ENCODE measurements around the gene PLIN4.
"Not testable (repeated sequence)": the region's sequence is repeated elsewhere in the genome, so short reads cannot be mapped to it uniquely, and the experiment has no call there.

Gene PLIN4

GRCh38 chr19:4548238-4548584, 29.9 kb upstream of the PLIN4 start:
- Histone ChIP-seq H3K36me3 (replicated peaks) (no peaks in the 10 kb centered on the region), H3K27ac (no peak overlapping the region), H3K27me3 (replicated peaks) (no peaks in the 10 kb centered on the region), H3K4me3 (ENCODE audit: low read depth, low read length) (no peak overlapping the region)
- TF ChIP-seq CTCF (IDR thresholded peaks at IDR 0.05; ENCODE audit: low read depth, low read length, missing control alignments), result no peak
- no peak for DNase-seq
- in situ Hi-C loops (cut with HindIII; ENCODE audit: low pct_ligation_motif_present, low sequenced_read_pairs), result no loop called here

GRCh38 chr19:4547303-4548237, 29.3 kb upstream of the PLIN4 start:
- in situ Hi-C loops (cut with HindIII; ENCODE audit: low pct_ligation_motif_present, low sequenced_read_pairs), result no loop called here
- TF ChIP-seq CTCF (IDR thresholded peaks at IDR 0.05; ENCODE audit: low read depth, low read length, missing control alignments), result peak; percentile 62
- DNase-seq, result no peak
- Histone ChIP-seq H3K27me3 (replicated peaks) (no peaks in the 10 kb centered on the region), H3K36me3 (replicated peaks) (no peaks in the 10 kb centered on the region), H3K4me3 (ENCODE audit: low read depth, low read length) (no peak overlapping the region), H3K27ac (no peak overlapping the region)

- TF ChIP-seq CTCF (IDR thresholded peaks at IDR 0.05; ENCODE audit: low read depth, low read length, missing control alignments), result no peak
- no peak for DNase-seq
- H3K27ac ChIP-seq, result no peak overlapping the region
Observed at GRCh38 chr19:4543842-4544647, 25.8 kb upstream of the PLIN4 start.

GRCh38 chr19:4542896-4543841, 24.9 kb upstream of the PLIN4 start:
- no peak overlapping the region for H3K4me3 ChIP-seq (ENCODE audit: low read depth, low read length)

More at GRCh38 chr19:4543842-4544647, 25.8 kb upstream of the PLIN4 start:
- no peaks in the 10 kb centered on the region for H3K36me3 ChIP-seq (replicated peaks)
- in situ Hi-C loops (cut with HindIII; ENCODE audit: low pct_ligation_motif_present, low sequenced_read_pairs), result no loop called here
- no peaks in the 10 kb centered on the region for H3K27me3 ChIP-seq (replicated peaks)
- no peak overlapping the region for H3K4me3 ChIP-seq (ENCODE audit: low read depth, low read length)

GRCh38 chr19:4541806-4542145, 23.5 kb upstream of the PLIN4 start:
- in situ Hi-C loops (cut with HindIII; ENCODE audit: low pct_ligation_motif_present, low sequenced_read_pairs), result not testable (repeated sequence)

More at GRCh38 chr19:4542896-4543841, 24.9 kb upstream of the PLIN4 start:
- no peak for DNase-seq
- H3K27ac ChIP-seq, result no peak overlapping the region
- TF ChIP-seq CTCF (IDR thresholded peaks at IDR 0.05; ENCODE audit: low read depth, low read length, missing control alignments), result no peak
- in situ Hi-C loops (cut with HindIII; ENCODE audit: low pct_ligation_motif_present, low sequenced_read_pairs), result no loop called here
- no peaks in the 10 kb centered on the region for H3K36me3 ChIP-seq (replicated peaks)
- no peaks in the 10 kb centered on the region for H3K27me3 ChIP-seq (replicated peaks)

More at GRCh38 chr19:4541806-4542145, 23.5 kb upstream of the PLIN4 start:
- DNase-seq; H3K27ac ChIP-seq; H3K4me3 ChIP-seq (ENCODE audit: low read depth, low read length); H3K36me3 ChIP-seq (replicated peaks); H3K27me3 ChIP-seq (replicated peaks): not testable (repeated sequence)
